Neutrophil (primary cell): ENCODE measurements around the gene CCDC91.

Experiments used
- H3K27ac ChIP-seq: fragments of 200-600 bp; sonication (generic); 2 replicates; pipeline ENCODE4 v1.5.1; 2016; ENCODE audit warnings: mild to moderate bottlenecking, moderate library complexity
- H3K27me3 ChIP-seq: fragments of 200-600 bp; sonication (generic); 2 replicates; pipeline ENCODE4 v1.6.0; 2016; ENCODE audit warnings: mild to moderate bottlenecking
- H3K36me3 ChIP-seq: fragments of 200-600 bp; sonication (generic); 2 replicates; pipeline ENCODE4 v1.5.1; 2017
- H3K4me1 ChIP-seq, 2 experiments: fragments of 200-600 bp in 1 of 2; sonication (generic) in 1 of 2; 1 replicate in 1 of 2; 2 replicates in 1 of 2; pipeline versions ENCODE4 v1.5.1 to v1.6.1; 2013 to 2016; ENCODE audit warnings: low read depth in 1 of 2, low read length in 1 of 2, mild to moderate bottlenecking in 1 of 2, moderate library complexity in 1 of 2; ENCODE audit not compliant: control insufficient read depth in 1 of 2, insufficient read depth in 1 of 2
- H3K4me3 ChIP-seq, 2 experiments: fragments of 200-600 bp in 1 of 2; sonication (generic) in 1 of 2; 1 replicate in 1 of 2; 2 replicates in 1 of 2; pipeline ENCODE4 v1.5.1; 2013 to 2016; ENCODE audit warnings: low read depth in 1 of 2, low read length in 1 of 2, mild to moderate bottlenecking in 1 of 2, moderate library complexity in 1 of 2
- H3K9me3 ChIP-seq: fragments of 200-600 bp; sonication (generic); 2 replicates; pipeline ENCODE4 v1.5.1; 2016
- CTCF ChIP-seq: fragments of 200-600 bp; sonication (generic); IDR thresholded peaks from 2 replicates; pipeline ENCODE4 v1.5.1; 2016; ENCODE audit warnings: antibody characterized with exemption

Gene CCDC91

GRCh38 chr12:28350502-28350901, 160.2 kb downstream of the CCDC91 start:
- H3K4me3 ChIP-seq, result no peak overlapping the region
- no peaks in the 10 kb centered on the region for H3K9me3 ChIP-seq
- H3K27ac ChIP-seq, result no peak overlapping the region
- H3K4me1 ChIP-seq, result no peaks in the 10 kb centered on the region
- H3K27me3 ChIP-seq, result no peaks in the 10 kb centered on the region
- no peaks in the 10 kb centered on the region for H3K36me3 ChIP-seq
- no peak for TF ChIP-seq CTCF

GRCh38 chr12:28351414-28351813, 161.2 kb downstream of the CCDC91 start:
- Histone ChIP-seq H3K27me3 (no peaks in the 10 kb centered on the region), H3K36me3 (no peaks in the 10 kb centered on the region), H3K9me3 (no peaks in the 10 kb centered on the region), H3K27ac (no peak overlapping the region), H3K4me3 (no peak overlapping the region), H3K4me1 (no peaks in the 10 kb centered on the region)
- TF ChIP-seq CTCF, result no peak

GRCh38 chr12:28355161-28355560, 164.9 kb downstream of the CCDC91 start:
- H3K4me3 ChIP-seq, result no peak overlapping the region
- H3K36me3 ChIP-seq, result no peaks in the 10 kb centered on the region
- no peak for TF ChIP-seq CTCF
- H3K4me1 ChIP-seq, result no peaks in the 10 kb centered on the region
- H3K27me3 ChIP-seq, result no peaks in the 10 kb centered on the region
- H3K27ac ChIP-seq, result no peak overlapping the region
- H3K9me3 ChIP-seq, result no peaks in the 10 kb centered on the region

- no peaks in the 10 kb centered on the region for H3K9me3 ChIP-seq
- no peak overlapping the region for H3K4me3 ChIP-seq
- no peak overlapping the region for H3K27ac ChIP-seq
- no peaks in the 10 kb centered on the region for H3K4me1 ChIP-seq
- H3K27me3 ChIP-seq, result no peaks in the 10 kb centered on the region
- no peaks in the 10 kb centered on the region for H3K36me3 ChIP-seq
- TF ChIP-seq CTCF, result no peak
These were observed 170.0 kb downstream of the CCDC91 start for GRCh38 chr12:28360253-28360652.

- no peak overlapping the region for H3K4me3 ChIP-seq
- H3K4me1 ChIP-seq, result no peaks in the 10 kb centered on the region
- peaks cover 4% of the 10 kb centered on the region for H3K9me3 ChIP-seq
- no peaks in the 10 kb centered on the region for H3K36me3 ChIP-seq
- no peaks in the 10 kb centered on the region for H3K27me3 ChIP-seq
- no peak overlapping the region for H3K27ac ChIP-seq
- TF ChIP-seq CTCF, result no peak
These were observed 177.1 kb downstream of the CCDC91 start for GRCh38 chr12:28367326-28367725.

GRCh38 chr12:28367993-28368392, 177.7 kb downstream of the CCDC91 start:
- H3K4me3 ChIP-seq, result no peak overlapping the region
- no peaks in the 10 kb centered on the region for H3K36me3 ChIP-seq
- TF ChIP-seq CTCF, result no peak
- H3K27me3 ChIP-seq, result no peaks in the 10 kb centered on the region
- H3K9me3 ChIP-seq, result peaks cover 4% of the 10 kb centered on the region
- H3K4me1 ChIP-seq, result no peaks in the 10 kb centered on the region
- H3K27ac ChIP-seq, result no peak overlapping the region
